Suprapubic skin (tissue), 4 donors: ENCODE measurements around the gene ENTREP1. TPM values are rescaled to one million over a fixed set of nuclear protein-coding genes. Genes with fewer than 3 reads are reported as not detected.

ENCODE experiments used
- DNase-seq, 2 donors: peaks; one replicate each; pipeline ENCODE4 v3.0.0-alpha.2; 2019; ENCODE audit warnings: low spot score in 2 of 2
- H3K27ac ChIP-seq: fragments of 200-600 bp; sonication (generic); one replicate; pipeline ENCODE4 v1.5.1; 2019
- H3K27me3 ChIP-seq: fragments of 200-600 bp; sonication (generic); one replicate; pipeline ENCODE4 v1.5.1; 2019
- H3K36me3 ChIP-seq: fragments of 200-600 bp; sonication (generic); one replicate; pipeline ENCODE4 v1.5.1; 2019
- H3K4me1 ChIP-seq: fragments of 200-600 bp; sonication (generic); one replicate; pipeline ENCODE4 v1.5.1; 2019
- H3K4me3 ChIP-seq: fragments of 200-600 bp; sonication (generic); one replicate; pipeline ENCODE4 v1.5.1; 2019; ENCODE audit warnings: mild to moderate bottlenecking
- H3K9me3 ChIP-seq: fragments of 200-600 bp; sonication (generic); one replicate; pipeline ENCODE4 v1.5.1; 2019
- CTCF ChIP-seq, 2 donors: fragments of 200-600 bp in 1 of 2; fragments of 450-650 bp in 1 of 2; sonication (generic) in 1 of 2; IDR thresholded peaks; one replicate each; pipeline ENCODE4 v1.5.1; 2016 to 2019; ENCODE audit warnings: antibody characterized with exemption in 2 of 2, mild to moderate bottlenecking in 1 of 2, moderate library complexity in 1 of 2
- EP300 ChIP-seq: sonication (generic); formaldehyde crosslinking; IDR thresholded peaks from one replicate; pipeline ENCODE4 v1.6.1; 2017; ENCODE audit warnings: antibody characterized with exemption
- POLR2A ChIP-seq, 2 donors: fragments of 450-650 bp; IDR thresholded peaks; one replicate each; pipeline ENCODE4 v1.6.1; 2017; ENCODE audit warnings: antibody characterized with exemption in 2 of 2, mild to moderate bottlenecking in 2 of 2, moderate library complexity in 2 of 2
- POLR2AphosphoS5 ChIP-seq, 3 donors: sonication (generic); formaldehyde crosslinking; IDR thresholded peaks; one replicate each; pipeline ENCODE4 v1.6.1; 2017; ENCODE audit warnings: antibody characterized with exemption in 3 of 3
- WGBS: methylation state at CpG from one replicate; pipeline ENCODE4 v1.1.5; 2018; 5-methylcytosine and 5-hydroxymethylcytosine counted together
- total RNA-seq, 4 donors: library from RNA; depleted of rRNA; stranded (reverse); fragments of >200 nt; gene quantifications; one replicate each; pipeline ENCODE4 v1.1.0, GENCODE V29; 2016

The ENTREP1 gene
- total RNA-seq, 4 donors from 2014 or later, result 8.6 to 49.2 (median 17.8) TPM

- 66% methylated on average over 3 of the region's 3 CpGs for WGBS
- Histone ChIP-seq H3K27me3 (no peaks in the 10 kb centered on the region), H3K4me1 (peaks cover 4% of the 10 kb centered on the region), H3K4me3 (no peak overlapping the region), H3K36me3 (peaks cover 24% of the 10 kb centered on the region), H3K9me3 (no peaks in the 10 kb centered on the region), H3K27ac (no peak overlapping the region)
- DNase-seq, result no peak
- TF ChIP-seq EP300 (no peak), POLR2AphosphoS5 (IDR thresholded peaks at IDR 0.05) (no peak), POLR2A (IDR thresholded peaks at IDR 0.05) (no peak), CTCF (IDR thresholded peaks at IDR 0.05) (no peak)
These were observed 63.6 kb downstream of the ENTREP1 start for GRCh38 chr9:69388596-69388995.

GRCh38 chr9:69389437-69389995 lies 64.5 kb downstream of the ENTREP1 start:
- Histone ChIP-seq H3K27me3 (no peaks in the 10 kb centered on the region), H3K36me3 (peaks cover 19% of the 10 kb centered on the region), H3K27ac (no peak overlapping the region), H3K4me1 (peaks cover 4% of the 10 kb centered on the region), H3K9me3 (no peaks in the 10 kb centered on the region), H3K4me3 (no peak overlapping the region)
- DNase-seq, result no peak
- WGBS, result 92% methylated on average over 4 of the region's 4 CpGs
- TF ChIP-seq EP300, result no peak
- no peak for TF ChIP-seq CTCF (IDR thresholded peaks at IDR 0.05)
- TF ChIP-seq POLR2A (IDR thresholded peaks at IDR 0.05), result no peak
- TF ChIP-seq POLR2AphosphoS5 (IDR thresholded peaks at IDR 0.05), result no peak

- no peaks in the 10 kb centered on the region for H3K9me3 ChIP-seq
- H3K4me3 ChIP-seq, result no peak overlapping the region
- WGBS, result 100% methylated on average over 2 of the region's 11 CpGs
- TF ChIP-seq CTCF (IDR thresholded peaks at IDR 0.05) (no peak), POLR2AphosphoS5 (IDR thresholded peaks at IDR 0.05) (no peak), EP300 (no peak), POLR2A (IDR thresholded peaks at IDR 0.05) (no peak)
- peaks cover 15% of the 10 kb centered on the region for H3K36me3 ChIP-seq
- DNase-seq, result no peak
- H3K4me1 ChIP-seq, result peaks cover 4% of the 10 kb centered on the region
- H3K27me3 ChIP-seq, result no peaks in the 10 kb centered on the region
- peak overlapping the region; percentile 38 for H3K27ac ChIP-seq
These were observed 66.5 kb downstream of the ENTREP1 start for GRCh38 chr9:69391487-69391886.

- peak overlapping the region; percentile 38 for H3K27ac ChIP-seq
- peaks cover 10% of the 10 kb centered on the region for H3K36me3 ChIP-seq
- no peak for DNase-seq
- no peaks in the 10 kb centered on the region for H3K27me3 ChIP-seq
- 58% methylated on average over 7 of the region's 7 CpGs for WGBS
- no peak overlapping the region for H3K4me3 ChIP-seq
- TF ChIP-seq EP300 (no peak), POLR2AphosphoS5 (IDR thresholded peaks at IDR 0.05) (no peak)
- H3K4me1 ChIP-seq, result peaks cover 4% of the 10 kb centered on the region
- H3K9me3 ChIP-seq, result no peaks in the 10 kb centered on the region
These were observed 66.9 kb downstream of the ENTREP1 start for GRCh38 chr9:69391946-69392345.

- H3K27me3 ChIP-seq, result no peaks in the 10 kb centered on the region
- H3K9me3 ChIP-seq, result no peaks in the 10 kb centered on the region
- DNase-seq, result no peak
- no peak overlapping the region for H3K27ac ChIP-seq
- 86% methylated on average over 5 of the region's 5 CpGs for WGBS
- H3K4me1 ChIP-seq, result peaks cover 9% of the 10 kb centered on the region
- TF ChIP-seq POLR2A (IDR thresholded peaks at IDR 0.05) (no peak), POLR2AphosphoS5 (IDR thresholded peaks at IDR 0.05) (no peak), CTCF (IDR thresholded peaks at IDR 0.05) (no peak), EP300 (no peak)
- H3K4me3 ChIP-seq, result no peak overlapping the region
- peaks cover 10% of the 10 kb centered on the region for H3K36me3 ChIP-seq
These were observed 67.8 kb downstream of the ENTREP1 start for GRCh38 chr9:69392826-69393225.

GRCh38 chr9:69393425-69393824 lies 68.4 kb downstream of the ENTREP1 start:
- TF ChIP-seq EP300 (no peak), CTCF (IDR thresholded peaks at IDR 0.05) (no peak), POLR2AphosphoS5 (IDR thresholded peaks at IDR 0.05) (no peak), POLR2A (IDR thresholded peaks at IDR 0.05) (no peak)
- H3K36me3 ChIP-seq, result peaks cover 10% of the 10 kb centered on the region
- 95% methylated on average over 6 of the region's 6 CpGs for WGBS
- H3K27ac ChIP-seq, result no peak overlapping the region
- no peaks in the 10 kb centered on the region for H3K27me3 ChIP-seq
- no peaks in the 10 kb centered on the region for H3K9me3 ChIP-seq
- peaks cover 11% of the 10 kb centered on the region for H3K4me1 ChIP-seq
- DNase-seq, result no peak
- no peak overlapping the region for H3K4me3 ChIP-seq
